Upper lobe of right lung (tissue), 1 donor: Measurements from ENCODE around the gene OR6X1. TPM values are rescaled to one million over a fixed set of nuclear protein-coding genes. Genes with fewer than 3 reads are reported as not detected.

Experiments
- ATAC-seq: fragments of 200-7000 bp; cut with Tn5 transposase; one replicate; pipeline ENCODE4 v1.9.1; 2020; ENCODE audit warnings: mild to moderate bottlenecking, moderate library complexity
- DNase-seq: peaks from one replicate; pipeline ENCODE4 v3.0.0-alpha.2; 2020
- H3K27ac ChIP-seq: fragments of 200-600 bp; one replicate; pipeline ENCODE4 v1.8.0; 2022
- H3K27me3 ChIP-seq: fragments of 200-600 bp; one replicate; pipeline ENCODE4 v1.8.0; 2022; ENCODE audit warnings: mild to moderate bottlenecking
- H3K36me3 ChIP-seq: fragments of 200-600 bp; one replicate; pipeline ENCODE4 v1.8.0; 2022
- H3K4me1 ChIP-seq: fragments of 200-600 bp; one replicate; pipeline ENCODE4 v1.8.0; 2022
- H3K4me3 ChIP-seq: fragments of 200-600 bp; one replicate; pipeline ENCODE4 v1.8.0; 2022; ENCODE audit warnings: mild to moderate bottlenecking
- H3K9me3 ChIP-seq: fragments of 200-600 bp; one replicate; pipeline ENCODE4 v1.8.0; 2022
- intact Hi-C: fragments of 100-400 bp; cut with DNase I; formaldehyde crosslinking; loops from one replicate; pipeline ENCODE4 v1.11.0; 2022
- long read RNA-seq: library from polyadenylated mRNA; unstranded; transcript quantifications from one replicate; pipeline ENCODE4 v2.0.0, GENCODE V29; 2021
- total RNA-seq: library from RNA; stranded (reverse); fragmentation: NEBNext Ultra II Directional; extraction: Animal tissue kit (Norgen Biotek cat#: 25700); gene quantifications from one replicate; pipeline ENCODE4 v1.2.1, GENCODE V29; 2021
- TF ChIP-seq, protein P1 (sequence below): fragments of 200-600 bp; IDR thresholded peaks from one replicate; pipeline ENCODE4 v1.8.0; 2022; ENCODE audit warnings: antibody characterized with exemption
- donor health status: DM: no; HTN: yes; CAD: no; lungs with severe emphysema.

The OR6X1 gene, protein sequence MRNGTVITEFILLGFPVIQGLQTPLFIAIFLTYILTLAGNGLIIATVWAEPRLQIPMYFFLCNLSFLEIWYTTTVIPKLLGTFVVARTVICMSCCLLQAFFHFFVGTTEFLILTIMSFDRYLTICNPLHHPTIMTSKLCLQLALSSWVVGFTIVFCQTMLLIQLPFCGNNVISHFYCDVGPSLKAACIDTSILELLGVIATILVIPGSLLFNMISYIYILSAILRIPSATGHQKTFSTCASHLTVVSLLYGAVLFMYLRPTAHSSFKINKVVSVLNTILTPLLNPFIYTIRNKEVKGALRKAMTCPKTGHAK
- total RNA-seq: not detected
- long read RNA-seq: 0 reads

DNA sequence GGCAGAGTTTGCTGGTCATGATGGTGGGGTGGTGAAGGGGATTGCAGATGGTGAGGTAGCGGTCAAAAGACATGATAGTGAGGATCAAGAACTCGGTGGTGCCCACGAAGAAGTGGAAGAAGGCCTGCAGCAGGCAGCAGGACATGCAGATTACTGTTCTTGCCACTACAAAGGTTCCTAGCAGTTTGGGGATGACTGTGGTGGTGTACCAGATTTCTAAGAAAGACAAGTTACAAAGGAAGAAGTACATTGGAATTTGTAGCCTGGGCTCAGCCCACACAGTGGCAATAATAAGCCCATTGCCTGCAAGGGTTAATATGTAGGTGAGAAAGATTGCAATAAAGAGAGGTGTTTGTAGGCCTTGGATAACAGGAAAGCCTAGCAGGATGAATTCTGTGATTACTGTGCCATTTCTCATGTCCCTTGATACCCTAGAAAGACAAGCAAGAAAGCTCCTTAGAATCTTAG is at the start of gene OR6X1:
TSS of gene OR6X1 (minus strand) at position 418 of the 468 bp plus-strand sequence. CDS start at position 418, 0 bp downstream.
- ATAC-seq: no peak
- no peak for DNase-seq
- intact Hi-C loops: no loop called here
- Histone ChIP-seq H3K4me3 (no peak within 1 kb of the TSS), H3K9me3 (no peaks in the 10 kb centered on the region), H3K36me3 (no peaks in the 10 kb centered on the region), H3K4me1 (no peaks in the 10 kb centered on the region), H3K27me3 (no peaks in the 10 kb centered on the region), H3K27ac (no peak within 1 kb of the TSS)
- TF ChIP-seq, protein P1, sequence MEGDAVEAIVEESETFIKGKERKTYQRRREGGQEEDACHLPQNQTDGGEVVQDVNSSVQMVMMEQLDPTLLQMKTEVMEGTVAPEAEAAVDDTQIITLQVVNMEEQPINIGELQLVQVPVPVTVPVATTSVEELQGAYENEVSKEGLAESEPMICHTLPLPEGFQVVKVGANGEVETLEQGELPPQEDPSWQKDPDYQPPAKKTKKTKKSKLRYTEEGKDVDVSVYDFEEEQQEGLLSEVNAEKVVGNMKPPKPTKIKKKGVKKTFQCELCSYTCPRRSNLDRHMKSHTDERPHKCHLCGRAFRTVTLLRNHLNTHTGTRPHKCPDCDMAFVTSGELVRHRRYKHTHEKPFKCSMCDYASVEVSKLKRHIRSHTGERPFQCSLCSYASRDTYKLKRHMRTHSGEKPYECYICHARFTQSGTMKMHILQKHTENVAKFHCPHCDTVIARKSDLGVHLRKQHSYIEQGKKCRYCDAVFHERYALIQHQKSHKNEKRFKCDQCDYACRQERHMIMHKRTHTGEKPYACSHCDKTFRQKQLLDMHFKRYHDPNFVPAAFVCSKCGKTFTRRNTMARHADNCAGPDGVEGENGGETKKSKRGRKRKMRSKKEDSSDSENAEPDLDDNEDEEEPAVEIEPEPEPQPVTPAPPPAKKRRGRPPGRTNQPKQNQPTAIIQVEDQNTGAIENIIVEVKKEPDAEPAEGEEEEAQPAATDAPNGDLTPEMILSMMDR: no peak

DNA sequence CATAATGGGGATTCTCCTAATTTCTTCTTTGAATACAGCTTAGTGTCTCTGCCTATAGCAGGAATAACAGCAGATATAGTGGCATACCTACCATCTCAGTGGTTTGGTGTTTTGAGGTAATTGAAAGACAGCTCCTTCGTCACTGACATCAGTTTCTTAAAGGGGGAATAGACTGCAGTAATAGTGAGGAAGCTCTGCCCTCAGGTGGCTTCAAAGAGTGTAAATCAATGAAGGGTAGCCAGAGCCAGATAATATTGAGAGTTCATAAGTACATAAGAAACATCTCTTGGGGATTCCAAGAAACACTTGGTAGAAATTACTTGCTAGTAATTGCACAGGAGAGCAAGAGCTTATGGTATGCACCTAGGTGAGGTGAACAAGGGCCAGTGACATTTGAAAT is 47.4 kb upstream of the OR6X1 start:
- H3K27ac ChIP-seq: no peak overlapping the region
- H3K36me3 ChIP-seq: no peaks in the 10 kb centered on the region
- H3K27me3 ChIP-seq: no peaks in the 10 kb centered on the region
- DNase-seq (no peak), ATAC-seq (no peak)
- TF ChIP-seq, protein P1: no peak
- H3K4me1 ChIP-seq: no peaks in the 10 kb centered on the region
- no peak overlapping the region for H3K4me3 ChIP-seq
- H3K9me3 ChIP-seq: no peaks in the 10 kb centered on the region
- intact Hi-C loops: no loop called here

DNA sequence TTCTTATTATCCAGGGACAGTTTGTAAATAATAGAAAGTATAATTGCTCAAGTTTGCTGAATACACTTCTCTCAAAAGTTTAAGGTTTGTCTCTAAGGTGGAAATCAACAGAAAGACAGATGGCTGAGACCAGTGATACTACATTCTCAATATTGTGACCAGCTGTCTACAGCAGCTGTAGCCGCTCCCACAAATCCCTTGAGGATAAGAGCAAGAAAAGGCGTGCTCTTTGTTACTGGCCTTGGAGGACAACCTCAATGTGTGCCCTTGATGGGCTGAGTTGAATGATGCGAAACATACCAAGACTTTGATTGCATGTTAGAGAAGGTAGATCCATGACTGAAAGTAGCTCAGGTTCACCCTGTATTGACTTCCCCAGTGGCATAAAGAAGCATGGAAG is 45.7 kb upstream of the OR6X1 start:
- DNase-seq (no peak), ATAC-seq (no peak)
- no peaks in the 10 kb centered on the region for H3K36me3 ChIP-seq
- intact Hi-C loops: no loop called here
- TF ChIP-seq, protein P1: no peak
- H3K9me3 ChIP-seq: no peaks in the 10 kb centered on the region
- no peaks in the 10 kb centered on the region for H3K27me3 ChIP-seq
- no peaks in the 10 kb centered on the region for H3K4me1 ChIP-seq
- H3K4me3 ChIP-seq: no peak overlapping the region
- H3K27ac ChIP-seq: no peak overlapping the region

DNA sequence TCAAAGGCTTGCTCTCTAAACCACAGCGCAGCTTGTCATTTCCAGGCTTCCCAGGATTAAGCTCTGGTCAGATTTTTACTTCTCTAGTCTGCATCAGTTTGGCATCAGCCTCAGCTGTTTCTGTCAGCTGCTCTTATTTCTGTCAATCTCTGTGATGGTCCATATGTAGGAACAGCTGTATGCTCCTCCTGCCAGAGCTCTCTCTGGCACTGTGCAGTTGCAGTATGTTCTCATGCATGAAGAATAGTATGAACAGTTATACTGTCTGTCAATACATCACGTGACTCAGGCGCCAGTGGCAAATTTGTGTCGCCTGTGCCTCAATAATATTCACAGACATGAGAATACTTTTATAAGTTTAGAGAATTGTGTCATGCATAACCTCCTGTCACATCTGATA is 45.1 kb upstream of the OR6X1 start:
- DNase-seq (no peak), ATAC-seq (no peak)
- Histone ChIP-seq H3K36me3 (no peaks in the 10 kb centered on the region), H3K27me3 (no peaks in the 10 kb centered on the region), H3K4me1 (no peaks in the 10 kb centered on the region), H3K27ac (no peak overlapping the region), H3K4me3 (no peak overlapping the region), H3K9me3 (no peaks in the 10 kb centered on the region)
- TF ChIP-seq, protein P1: no peak
- intact Hi-C loops: no loop called here

DNA sequence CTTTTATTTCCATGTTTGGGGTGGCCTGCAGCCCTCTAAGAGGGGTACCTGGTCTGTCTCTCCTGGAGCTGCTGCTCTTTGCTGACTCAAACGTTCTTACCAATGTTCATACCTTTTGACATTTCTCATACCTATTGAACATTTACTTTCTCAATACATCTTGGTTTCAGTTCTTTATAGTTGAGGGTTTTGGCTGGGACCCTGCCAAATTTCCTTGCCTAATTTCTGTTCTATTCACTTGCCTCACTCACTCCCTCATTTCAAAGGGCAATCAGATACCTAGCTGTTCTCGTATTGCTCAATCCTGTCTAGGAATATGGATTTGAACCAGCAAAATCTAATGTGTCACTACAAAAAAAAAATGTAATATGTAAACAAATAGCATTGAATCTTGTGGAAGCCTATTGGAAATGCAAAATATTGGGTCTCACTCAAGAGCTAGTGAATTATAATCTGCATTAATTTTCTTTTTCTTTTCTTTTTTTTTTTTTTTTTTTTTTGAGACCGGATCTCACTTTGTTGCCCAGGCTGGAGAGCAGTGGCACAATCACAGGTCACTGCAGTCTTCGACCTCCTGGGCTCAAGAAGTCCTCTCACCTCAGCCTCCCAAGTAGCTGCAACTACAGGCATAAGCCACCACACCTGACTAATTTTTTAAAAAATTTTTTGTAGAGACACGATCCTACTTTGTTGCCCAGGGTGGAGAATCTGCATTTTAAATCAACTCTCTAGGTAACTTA is 44.4 kb upstream of the OR6X1 start:
- Histone ChIP-seq H3K4me1 (no peaks in the 10 kb centered on the region), H3K36me3 (no peaks in the 10 kb centered on the region), H3K27ac (no peak overlapping the region), H3K4me3 (no peak overlapping the region), H3K27me3 (no peaks in the 10 kb centered on the region), H3K9me3 (no peaks in the 10 kb centered on the region)
- ATAC-seq: no peak
- TF ChIP-seq, protein P1: no peak
- no peak for DNase-seq
- intact Hi-C loops: no loop called here
